ENCODE data around the gene GZF1. TPM values are rescaled to one million over a fixed set of nuclear protein-coding genes. Genes with fewer than 3 reads are reported as not detected.

GZF1 gene
- total RNA-seq, 6 experiments from 2014 or later = 3.5 to 9.6 (median 6.1) TPM

- TF ChIP-seq POLR2A (IDR thresholded peaks at IDR 0.05) (no peak), CTCF (IDR thresholded peaks at IDR 0.05) (no peak)
- intact Hi-C loops (cut with DNase I) = no loop called here
- peaks cover 0 to 6% (median 0%) of the 10 kb centered on the region in 4 donors for H3K4me1 ChIP-seq
- H3K4me3 ChIP-seq = no peak overlapping the region
- peaks cover 0 to 22% (median 9%) of the 10 kb centered on the region in 4 donors for H3K36me3 ChIP-seq
- H3K9me3 ChIP-seq = no peaks in the 10 kb centered on the region
- no peak for DNase-seq
- peak in 1 of 4 donors; percentile 59 for ATAC-seq
- H3K27ac ChIP-seq = no peak overlapping the region
- no peaks in the 10 kb centered on the region for H3K27me3 ChIP-seq
Measured at GRCh38 chr20:23379772-23380171, 17.8 kb downstream of the GZF1 start.

- ATAC-seq = no peak
Measured at GRCh38 chr20:23381876-23382275, 19.9 kb downstream of the GZF1 start.

GRCh38 chr20:23386304-23387117 lies 24.5 kb downstream of the GZF1 start:
- Histone ChIP-seq H3K27me3 (no peaks in the 10 kb centered on the region), H3K27ac (no peak overlapping the region), H3K4me1 (peaks cover 0 to 15% (median 0%) of the 10 kb centered on the region in 4 donors), H3K36me3 (peaks cover 0 to 6% (median 2%) of the 10 kb centered on the region in 4 donors), H3K9me3 (no peaks in the 10 kb centered on the region), H3K4me3 (no peak overlapping the region)
- ATAC-seq (peak; percentile 70 to 90 (median 75)), DNase-seq (no peak)
- 50% methylated on average over 5 of the region's 6 CpGs for WGBS (ENCODE audit: insufficient coverage, low coverage, low lambda C conversion rate, missing lambda C conversion rate)
- TF ChIP-seq POLR2A (IDR thresholded peaks at IDR 0.05) (no peak), CTCF (IDR thresholded peaks at IDR 0.05) (no peak)
- intact Hi-C loops (cut with DNase I) = no loop called here

More at GRCh38 chr20:23381876-23382275, 19.9 kb downstream of the GZF1 start:
- Histone ChIP-seq H3K4me3 (no peak overlapping the region), H3K9me3 (no peaks in the 10 kb centered on the region), H3K36me3 (peaks cover 0 to 15% (median 7%) of the 10 kb centered on the region in 4 donors), H3K4me1 (peaks cover 0 to 14% (median 0%) of the 10 kb centered on the region in 4 donors), H3K27ac (no peak overlapping the region), H3K27me3 (no peaks in the 10 kb centered on the region)
- intact Hi-C loops (cut with DNase I) = no loop called here
- no peak for DNase-seq
- no peak for TF ChIP-seq POLR2A (IDR thresholded peaks at IDR 0.05)
- no peak for TF ChIP-seq CTCF (IDR thresholded peaks at IDR 0.05)

- DNase-seq (no peak), ATAC-seq (no peak)
- H3K27ac ChIP-seq = no peak overlapping the region
- no peaks in the 10 kb centered on the region for H3K27me3 ChIP-seq
- no peak overlapping the region for H3K4me3 ChIP-seq
- no peaks in the 10 kb centered on the region for H3K9me3 ChIP-seq
- 90% methylated on average over 3 of the region's 3 CpGs for WGBS (ENCODE audit: insufficient coverage, low coverage, low lambda C conversion rate, missing lambda C conversion rate)
- peaks cover 0 to 15% (median 0%) of the 10 kb centered on the region in 4 donors for H3K4me1 ChIP-seq
- H3K36me3 ChIP-seq = peaks cover 0 to 8% (median 3%) of the 10 kb centered on the region in 4 donors
- no peak for TF ChIP-seq POLR2A (IDR thresholded peaks at IDR 0.05)
- TF ChIP-seq CTCF (IDR thresholded peaks at IDR 0.05) = no peak
- intact Hi-C loops (cut with DNase I) = no loop called here
Measured at GRCh38 chr20:23387118-23387443, 25.1 kb downstream of the GZF1 start.

All from right lobe of liver (tissue), 6 donors.